GM12878 (cell line): ENCODE results near the gene KCNQ1. TPM values are rescaled to one million over a fixed set of nuclear protein-coding genes. Genes with fewer than 3 reads are reported as not detected.

Experiments
- ASH2L ChIP-seq: fragments of 300-600, 200-600 bp; sonication (generic); IDR thresholded peaks from 2 replicates; pipeline ENCODE4 v1.6.1; 2017; ENCODE audit warnings: low read depth, mild to moderate bottlenecking, borderline replicate concordance
- ATF2 ChIP-seq: IDR thresholded peaks from 2 replicates; pipeline ENCODE4 v1.6.1; 2012; ENCODE audit warnings: low read length, inconsistent platforms
- CREM ChIP-seq: IDR thresholded peaks from 2 replicates; pipeline ENCODE4 v1.6.1; 2014; ENCODE audit warnings: antibody characterized with exemption, low read depth
- EP300 ChIP-seq, 2 experiments: fragments of 150-350 bp in 1 of 2; IDR thresholded peaks; 2 replicates each; pipeline ENCODE4 v1.6.1; 2011 to 2012; ENCODE audit warnings: low read depth in 2 of 2, low read length in 2 of 2, borderline replicate concordance in 1 of 2, improper control_type of control experiment in 1 of 2, inconsistent platforms in 1 of 2; ENCODE audit not compliant: control insufficient read depth in 1 of 2
- IRF5 ChIP-seq: fragments of 450-650 bp; IDR thresholded peaks from 2 replicates; pipeline ENCODE4 v1.6.1; 2017; ENCODE audit warnings: borderline replicate concordance
- RELB ChIP-seq: fragments of 450-650 bp; IDR thresholded peaks from 2 replicates; pipeline ENCODE4 v1.6.1; 2017; ENCODE audit warnings: low read depth, mild to moderate bottlenecking, moderate library complexity
- REST ChIP-seq: IDR thresholded peaks from 2 replicates; pipeline ENCODE4 v1.6.1; 2012; ENCODE audit warnings: mild to moderate bottlenecking, low read depth, low read length
- ZBTB11 ChIP-seq: fragments of 450-650 bp; formaldehyde crosslinking; IDR thresholded peaks from 2 replicates; pipeline ENCODE4 v1.5.0; 2022; ENCODE audit warnings: mild to moderate bottlenecking, missing genetic modification characterization
- polyA plus RNA-seq, 11 experiments: library from polyadenylated mRNA; depleted of rRNA in 4 of 11; unstranded in 6 of 11; stranded (reverse) in 5 of 11; fragments of >200 nt; fragmentation: Nextera tagmentation in 4 of 11; fragmentation: Illumina TruSeq in 1 of 11; extraction: Ambion mirVana in 4 of 11; extraction: Trizol in 1 of 11; gene quantifications; 1 replicate in 1 of 11; 2 replicates in 10 of 11; pipeline versions ENCODE4 v1.2.1 to v1.2.3, GENCODE V29; 2011 to 2016; ENCODE audit warnings: inconsistent platforms in 2 of 11, missing spikeins in 2 of 11, low read depth in 1 of 11
- total RNA-seq, 4 experiments: library from RNA; depleted of rRNA in 3 of 4; stranded (reverse); fragments of >200 nt in 3 of 4; fragmentation: Illumina TruSeq in 1 of 4; extraction: Trizol in 1 of 4; gene quantifications; 2 replicates each; pipeline versions ENCODE4 v1.2.1 to v1.2.3, GENCODE V29; 2013 to 2021

Gene KCNQ1
- total and polyA plus RNA-seq, 10 of the 15 experiments (the other 5 are each of a cell fraction or from before 2014, with no cell fraction given) = 0.03 to 0.15 (median 0.12) TPM; not detected in 7

GRCh38 chr11:2741006-2741376 lies 296.2 kb downstream of the KCNQ1 start (continued):
- TF ChIP-seq IRF5 (no peak), RELB (no peak), ATF2 (no peak), REST (no peak), ZBTB11 (CRISPR knock-in tag) (no peak), ASH2L (no peak), EP300 (IDR thresholded peaks at IDR 0.05; ENCODE audit: borderline replicate concordance in 1 of 2, control insufficient read depth in 1 of 2, low read depth in 2 of 2, low read length in 2 of 2) (no peak), CREM (no peak)
- TF ChIP-seq, all 136 proteins: peak for 0
